ENCODE measurements around the gene CALN1.
"Not testable (repeated sequence)": the region's sequence is repeated elsewhere in the genome, so short reads cannot be mapped to it uniquely, and the experiment has no call there.

The CALN1 gene

DNA sequence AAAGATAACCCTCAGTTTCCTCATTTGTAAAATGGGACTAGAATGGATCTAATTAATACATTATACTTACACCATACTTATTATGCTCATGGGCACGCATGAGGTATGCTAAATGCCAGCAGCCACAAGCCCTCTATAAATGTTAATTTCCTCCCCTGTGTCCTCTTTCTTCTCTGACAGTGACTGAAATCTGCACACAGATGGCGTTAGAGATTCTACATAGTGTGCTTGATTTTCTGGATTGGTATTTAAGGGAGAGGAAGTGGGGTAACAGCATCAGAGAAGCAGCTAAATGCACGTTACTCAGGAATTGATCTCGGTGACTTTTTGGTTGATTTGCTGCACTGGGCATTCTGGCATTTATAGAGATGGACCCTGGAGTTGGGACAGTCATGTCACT is 568.5 kb downstream of the CALN1 start:
- H3K4me3 ChIP-seq (ENCODE audit: insufficient read depth, low read depth, low read length, poor library complexity, severe bottlenecking) = no peak overlapping the region
- no peak overlapping the region for H3K27ac ChIP-seq (ENCODE audit: insufficient read depth, low read length, poor library complexity, severe bottlenecking)
- no peaks in the 10 kb centered on the region for H3K4me1 ChIP-seq (ENCODE audit: control insufficient read depth, insufficient read depth, low read length, poor library complexity, severe bottlenecking)
- H3K27me3 ChIP-seq (replicated peaks; ENCODE audit: control insufficient read depth, insufficient read depth, low read length, poor library complexity, severe bottlenecking) = no peaks in the 10 kb centered on the region
- DNase-seq = no peak
- no peaks in the 10 kb centered on the region for H3K9me3 ChIP-seq (ENCODE audit: control insufficient read depth, low read length)
- no peaks in the 10 kb centered on the region for H3K36me3 ChIP-seq (ENCODE audit: control insufficient read depth, insufficient read depth, low read length)

DNA sequence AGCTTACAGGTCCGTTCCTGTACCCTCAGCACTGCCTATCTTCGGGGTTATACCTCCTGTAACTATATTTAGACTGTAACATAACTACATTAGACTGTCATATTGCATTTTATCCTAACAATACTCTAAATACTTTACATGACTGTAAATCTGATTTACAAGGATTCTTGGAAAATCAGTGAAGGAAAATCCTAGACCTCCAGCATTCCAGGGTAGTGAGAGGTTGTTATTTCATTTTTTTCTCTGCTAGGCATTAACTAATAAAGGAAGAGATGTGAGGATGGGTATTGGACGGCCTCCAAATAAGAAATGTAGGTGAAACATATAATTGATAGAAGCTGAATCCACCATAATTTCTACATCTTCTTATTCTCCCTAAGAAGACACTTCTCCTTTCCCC is 569.4 kb downstream of the CALN1 start:
- Histone ChIP-seq H3K9me3 (ENCODE audit: control insufficient read depth, low read length) (no peaks in the 10 kb centered on the region), H3K27ac (ENCODE audit: insufficient read depth, low read length, poor library complexity, severe bottlenecking) (no peak overlapping the region)
- no peak for DNase-seq

DNA sequence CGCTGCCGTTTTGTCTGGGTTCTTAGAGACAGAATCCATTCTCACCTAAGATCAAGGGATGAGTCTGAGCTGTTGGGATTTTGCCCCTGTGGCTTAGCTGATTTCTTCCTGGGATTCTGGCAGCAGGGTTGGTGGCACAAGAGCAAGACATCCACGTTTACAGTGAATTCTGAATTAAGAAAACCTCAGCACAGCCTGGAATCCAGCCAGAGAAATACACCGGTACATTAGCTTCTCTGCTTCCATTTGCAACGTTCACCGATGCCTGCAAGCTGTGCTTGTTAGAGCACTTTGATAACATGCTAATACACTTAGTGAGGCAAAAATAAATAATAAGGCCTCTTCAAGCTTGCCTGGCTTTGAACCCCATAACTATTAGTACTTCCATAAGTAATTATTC is 569.8 kb downstream of the CALN1 start:
- DNase-seq = no peak
- H3K4me3 ChIP-seq (ENCODE audit: insufficient read depth, low read depth, low read length, poor library complexity, severe bottlenecking) = no peak overlapping the region
- H3K9me3 ChIP-seq (ENCODE audit: control insufficient read depth, low read length) = no peaks in the 10 kb centered on the region
- no peaks in the 10 kb centered on the region for H3K36me3 ChIP-seq (ENCODE audit: control insufficient read depth, insufficient read depth, low read length)
- H3K4me1 ChIP-seq (ENCODE audit: control insufficient read depth, insufficient read depth, low read length, poor library complexity, severe bottlenecking) = no peaks in the 10 kb centered on the region
- no peaks in the 10 kb centered on the region for H3K27me3 ChIP-seq (replicated peaks; ENCODE audit: control insufficient read depth, insufficient read depth, low read length, poor library complexity, severe bottlenecking)
- no peak overlapping the region for H3K27ac ChIP-seq (ENCODE audit: insufficient read depth, low read length, poor library complexity, severe bottlenecking)

More for the DNA sequence above, 569.4 kb downstream of the CALN1 start:
- no peak overlapping the region for H3K4me3 ChIP-seq (ENCODE audit: insufficient read depth, low read depth, low read length, poor library complexity, severe bottlenecking)
- no peaks in the 10 kb centered on the region for H3K4me1 ChIP-seq (ENCODE audit: control insufficient read depth, insufficient read depth, low read length, poor library complexity, severe bottlenecking)
- H3K27me3 ChIP-seq (replicated peaks; ENCODE audit: control insufficient read depth, insufficient read depth, low read length, poor library complexity, severe bottlenecking) = no peaks in the 10 kb centered on the region
- H3K36me3 ChIP-seq (ENCODE audit: control insufficient read depth, insufficient read depth, low read length) = no peaks in the 10 kb centered on the region

DNA sequence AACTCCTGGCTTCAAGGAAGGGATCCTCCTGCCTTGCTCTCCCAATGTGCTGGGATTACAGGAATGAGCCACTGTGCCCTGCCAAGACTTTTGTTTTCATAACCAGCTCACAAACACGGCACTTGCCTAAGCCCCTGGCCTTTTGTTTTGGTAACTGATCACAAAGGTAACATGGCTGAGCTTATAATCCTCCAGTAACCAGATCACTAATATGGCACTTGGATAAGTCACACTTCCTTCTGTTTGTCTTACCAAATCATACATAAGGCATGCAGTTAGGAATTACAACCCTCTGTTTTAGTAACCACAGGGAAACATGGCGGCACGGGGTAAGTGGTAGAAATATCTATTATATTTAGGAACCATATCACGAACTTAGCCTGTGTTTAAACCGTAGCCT is 577.1 kb downstream of the CALN1 start:
- H3K27ac ChIP-seq (ENCODE audit: insufficient read depth, low read length, poor library complexity, severe bottlenecking) = no peak overlapping the region
- H3K4me1 ChIP-seq (ENCODE audit: control insufficient read depth, insufficient read depth, low read length, poor library complexity, severe bottlenecking) = no peaks in the 10 kb centered on the region
- H3K36me3 ChIP-seq (ENCODE audit: control insufficient read depth, insufficient read depth, low read length) = no peaks in the 10 kb centered on the region
- H3K4me3 ChIP-seq (ENCODE audit: insufficient read depth, low read depth, low read length, poor library complexity, severe bottlenecking) = no peak overlapping the region
- no peaks in the 10 kb centered on the region for H3K9me3 ChIP-seq (ENCODE audit: control insufficient read depth, low read length)
- H3K27me3 ChIP-seq (replicated peaks; ENCODE audit: control insufficient read depth, insufficient read depth, low read length, poor library complexity, severe bottlenecking) = no peaks in the 10 kb centered on the region
- no peak for DNase-seq

DNA sequence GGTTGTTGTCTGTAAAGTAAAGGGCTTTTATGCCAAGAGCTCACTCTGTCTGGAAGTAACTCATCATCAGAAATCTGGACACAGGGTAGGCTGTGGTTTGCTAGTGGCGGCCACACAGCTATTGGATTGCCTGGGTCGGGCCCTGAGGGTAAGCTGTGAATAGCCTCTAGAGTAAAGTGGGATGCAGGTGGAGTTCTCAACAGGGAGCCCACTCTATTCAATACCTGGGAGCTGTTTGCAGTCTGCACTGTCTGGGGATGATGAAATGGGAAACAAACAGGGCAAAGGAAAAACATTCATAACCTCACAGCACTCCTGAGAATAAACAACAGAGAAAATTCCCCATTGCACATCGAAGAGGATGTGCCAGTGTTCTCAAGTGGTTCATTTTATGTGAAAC is 582.6 kb downstream of the CALN1 start:
- H3K4me1 ChIP-seq (ENCODE audit: control insufficient read depth, insufficient read depth, low read length, poor library complexity, severe bottlenecking) = no peaks in the 10 kb centered on the region
- H3K27ac ChIP-seq (ENCODE audit: insufficient read depth, low read length, poor library complexity, severe bottlenecking) = no peak overlapping the region
- H3K4me3 ChIP-seq (ENCODE audit: insufficient read depth, low read depth, low read length, poor library complexity, severe bottlenecking) = no peak overlapping the region
- H3K9me3 ChIP-seq (ENCODE audit: control insufficient read depth, low read length) = no peaks in the 10 kb centered on the region
- H3K36me3 ChIP-seq (ENCODE audit: control insufficient read depth, insufficient read depth, low read length) = no peaks in the 10 kb centered on the region
- no peaks in the 10 kb centered on the region for H3K27me3 ChIP-seq (replicated peaks; ENCODE audit: control insufficient read depth, insufficient read depth, low read length, poor library complexity, severe bottlenecking)
- no peak for DNase-seq

DNA sequence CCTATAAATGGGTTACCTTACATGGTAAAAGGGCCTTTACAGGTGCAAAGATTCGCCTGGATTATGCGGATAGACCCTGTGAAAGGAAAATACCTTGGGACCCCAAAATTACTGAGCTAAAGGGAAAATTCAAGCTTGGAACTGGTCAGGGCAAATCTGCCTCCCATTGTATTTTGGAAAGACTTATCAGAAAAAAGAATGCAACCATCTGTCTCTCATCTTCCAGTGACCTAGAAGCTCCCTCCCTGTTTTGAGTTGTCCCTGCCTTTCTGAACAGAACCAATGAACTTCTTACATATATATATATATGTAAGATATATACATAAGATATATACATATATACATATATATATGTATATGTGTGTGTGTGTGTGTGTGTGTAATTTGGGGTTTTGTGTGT is 583.8 kb downstream of the CALN1 start:
- H3K4me1 ChIP-seq (ENCODE audit: control insufficient read depth, insufficient read depth, low read length, poor library complexity, severe bottlenecking) = no peaks in the 10 kb centered on the region
- H3K27ac ChIP-seq (ENCODE audit: insufficient read depth, low read length, poor library complexity, severe bottlenecking) = no peak overlapping the region
- no peak for DNase-seq
- no peaks in the 10 kb centered on the region for H3K9me3 ChIP-seq (ENCODE audit: control insufficient read depth, low read length)
- H3K4me3 ChIP-seq (ENCODE audit: insufficient read depth, low read depth, low read length, poor library complexity, severe bottlenecking) = no peak overlapping the region
- no peaks in the 10 kb centered on the region for H3K36me3 ChIP-seq (ENCODE audit: control insufficient read depth, insufficient read depth, low read length)
- no peaks in the 10 kb centered on the region for H3K27me3 ChIP-seq (replicated peaks; ENCODE audit: control insufficient read depth, insufficient read depth, low read length, poor library complexity, severe bottlenecking)

DNA sequence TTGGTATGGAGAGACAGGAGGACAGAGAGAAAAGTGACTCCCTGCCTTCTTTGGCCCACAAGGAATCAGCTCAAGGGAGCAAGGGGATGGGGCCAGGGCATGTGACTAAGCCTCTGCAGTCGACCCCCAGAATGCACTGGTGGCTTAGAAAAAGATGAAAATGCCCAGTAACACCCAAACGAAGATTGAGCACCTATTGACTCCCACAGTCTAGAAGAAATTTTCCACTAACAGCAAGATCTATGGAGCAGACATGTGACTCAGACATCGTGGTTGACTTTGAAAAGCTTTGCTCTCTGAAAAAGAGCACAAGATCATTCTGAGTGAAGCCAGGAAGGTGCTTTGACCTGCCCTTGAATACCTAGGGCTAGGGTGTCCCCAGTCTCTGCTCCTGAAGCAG is 586.0 kb downstream of the CALN1 start:
- Histone ChIP-seq H3K4me3 (ENCODE audit: insufficient read depth, low read depth, low read length, poor library complexity, severe bottlenecking) (no peak overlapping the region), H3K36me3 (ENCODE audit: control insufficient read depth, insufficient read depth, low read length) (no peaks in the 10 kb centered on the region), H3K4me1 (ENCODE audit: control insufficient read depth, insufficient read depth, low read length, poor library complexity, severe bottlenecking) (no peaks in the 10 kb centered on the region), H3K9me3 (ENCODE audit: control insufficient read depth, low read length) (no peaks in the 10 kb centered on the region), H3K27me3 (replicated peaks; ENCODE audit: control insufficient read depth, insufficient read depth, low read length, poor library complexity, severe bottlenecking) (no peaks in the 10 kb centered on the region), H3K27ac (ENCODE audit: insufficient read depth, low read length, poor library complexity, severe bottlenecking) (no peak overlapping the region)
- DNase-seq = no peak

DNA sequence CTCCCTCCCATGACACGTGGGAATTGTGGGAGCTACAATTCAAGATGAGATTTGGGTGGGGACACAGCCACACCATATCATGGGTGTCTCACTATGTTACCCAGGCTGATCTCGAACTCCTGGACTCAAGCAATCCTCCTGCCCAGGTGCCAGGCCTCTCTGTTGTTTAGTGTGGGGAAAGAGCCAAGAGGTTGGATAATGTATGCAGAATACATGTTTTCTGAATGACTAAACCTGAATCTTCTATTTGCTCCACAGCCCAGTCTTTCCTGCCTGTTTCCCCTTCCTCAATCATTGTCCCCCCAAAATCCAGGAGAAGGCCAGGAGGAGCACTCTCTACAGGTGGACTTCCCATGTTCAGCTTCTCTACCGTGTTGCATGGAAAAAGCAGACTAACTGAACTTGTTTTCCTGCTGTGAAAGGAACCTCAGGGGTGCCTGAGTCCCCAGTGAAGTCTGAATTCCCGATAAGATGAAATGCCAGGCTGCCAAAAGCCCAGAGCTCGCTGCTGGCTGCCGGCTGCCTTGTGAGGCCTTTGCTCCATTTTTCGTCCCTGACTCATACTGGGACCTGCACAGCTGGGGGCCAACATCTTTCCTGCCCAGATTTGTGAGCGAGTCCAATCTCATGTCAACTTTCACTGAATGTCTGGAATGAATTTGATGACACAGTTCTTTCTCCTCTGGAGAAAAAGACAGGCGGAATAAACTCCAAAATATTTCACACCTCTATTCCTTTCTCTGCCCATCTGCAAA is 588.0 kb downstream of the CALN1 start:
- no peak overlapping the region for H3K27ac ChIP-seq (ENCODE audit: insufficient read depth, low read length, poor library complexity, severe bottlenecking)
- DNase-seq = no peak
- H3K36me3 ChIP-seq (ENCODE audit: control insufficient read depth, insufficient read depth, low read length) = no peaks in the 10 kb centered on the region
- no peak overlapping the region for H3K4me3 ChIP-seq (ENCODE audit: insufficient read depth, low read depth, low read length, poor library complexity, severe bottlenecking)
- H3K4me1 ChIP-seq (ENCODE audit: control insufficient read depth, insufficient read depth, low read length, poor library complexity, severe bottlenecking) = no peaks in the 10 kb centered on the region
- H3K27me3 ChIP-seq (replicated peaks; ENCODE audit: control insufficient read depth, insufficient read depth, low read length, poor library complexity, severe bottlenecking) = no peaks in the 10 kb centered on the region
- no peaks in the 10 kb centered on the region for H3K9me3 ChIP-seq (ENCODE audit: control insufficient read depth, low read length)

DNA sequence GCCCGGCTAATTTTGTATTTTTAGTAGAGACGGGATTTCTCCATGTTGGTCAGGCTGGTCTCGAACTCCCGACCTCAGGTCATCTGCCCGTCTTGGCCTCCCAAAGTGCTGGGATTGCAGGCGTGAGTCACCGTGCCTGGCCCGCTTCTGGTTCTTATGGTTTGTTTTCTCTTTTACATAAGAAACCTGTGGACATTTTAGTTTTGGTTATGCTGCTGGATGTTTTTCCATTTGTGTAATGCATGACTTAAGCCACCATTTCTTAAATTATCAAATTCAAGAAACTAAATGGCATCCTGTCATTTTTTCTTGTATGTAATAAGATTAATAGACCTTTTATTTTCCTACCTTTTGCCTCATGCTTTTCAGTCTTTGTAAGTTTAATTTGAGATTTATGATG is 589.7 kb downstream of the CALN1 start:
- not testable (repeated sequence) for H3K4me1 ChIP-seq (ENCODE audit: control insufficient read depth, insufficient read depth, low read length, poor library complexity, severe bottlenecking); DNase-seq; H3K9me3 ChIP-seq (ENCODE audit: control insufficient read depth, low read length); H3K27me3 ChIP-seq (replicated peaks; ENCODE audit: control insufficient read depth, insufficient read depth, low read length, poor library complexity, severe bottlenecking); H3K36me3 ChIP-seq (ENCODE audit: control insufficient read depth, insufficient read depth, low read length); H3K4me3 ChIP-seq (ENCODE audit: insufficient read depth, low read depth, low read length, poor library complexity, severe bottlenecking); H3K27ac ChIP-seq (ENCODE audit: insufficient read depth, low read length, poor library complexity, severe bottlenecking)

DNA sequence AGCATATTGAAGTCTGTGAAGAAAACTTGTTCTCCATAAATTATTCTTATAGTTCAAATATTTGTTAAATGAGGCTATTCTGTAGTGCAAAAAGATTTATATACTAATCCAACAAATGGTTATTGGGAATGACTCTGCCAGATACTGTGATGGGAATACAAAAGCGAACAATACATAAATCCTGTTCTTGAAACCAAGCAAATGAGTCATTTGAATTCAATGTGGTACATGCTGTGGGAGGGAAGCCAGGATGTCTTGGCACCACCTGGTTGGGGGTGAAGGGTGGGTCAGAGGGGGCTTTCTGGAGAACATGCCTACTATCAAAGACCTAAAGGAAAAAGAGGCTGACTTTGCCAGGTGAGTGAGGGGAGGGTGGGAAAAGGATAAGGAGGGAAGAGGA is 594.2 kb downstream of the CALN1 start:
- Histone ChIP-seq H3K9me3 (ENCODE audit: control insufficient read depth, low read length) (no peaks in the 10 kb centered on the region), H3K27me3 (replicated peaks; ENCODE audit: control insufficient read depth, insufficient read depth, low read length, poor library complexity, severe bottlenecking) (no peaks in the 10 kb centered on the region), H3K27ac (ENCODE audit: insufficient read depth, low read length, poor library complexity, severe bottlenecking) (no peak overlapping the region), H3K36me3 (ENCODE audit: control insufficient read depth, insufficient read depth, low read length) (no peaks in the 10 kb centered on the region), H3K4me1 (ENCODE audit: control insufficient read depth, insufficient read depth, low read length, poor library complexity, severe bottlenecking) (no peaks in the 10 kb centered on the region), H3K4me3 (ENCODE audit: insufficient read depth, low read depth, low read length, poor library complexity, severe bottlenecking) (no peak overlapping the region)
- no peak for DNase-seq
